IPS DF 6.9 (cell line): Measurements from ENCODE around the gene PRIMA1.

Experiments
- DNase-seq: peaks from one replicate; pipeline ENCODE4 v3.0.0-alpha.2; 2013; ENCODE audit warnings: low read depth, low spot score
- H3K27ac ChIP-seq: one replicate; pipeline ENCODE4 v1.5.1; 2013; ENCODE audit warnings: low read length, control low read depth
- H3K27me3 ChIP-seq: 2 replicates; pipeline ENCODE4 v1.6.1; 2013; ENCODE audit warnings: mild to moderate bottlenecking, low read length; ENCODE audit not compliant: control insufficient read depth, insufficient read depth
- H3K36me3 ChIP-seq: 2 replicates; pipeline ENCODE4 v1.6.1; 2013; ENCODE audit warnings: low read length; ENCODE audit not compliant: control insufficient read depth, insufficient read depth
- H3K4me1 ChIP-seq: 2 replicates; pipeline ENCODE4 v1.6.1; 2013; ENCODE audit warnings: low read length; ENCODE audit not compliant: control insufficient read depth, insufficient read depth
- H3K4me3 ChIP-seq: 2 replicates; pipeline ENCODE4 v1.5.1; 2013; ENCODE audit warnings: mild to moderate bottlenecking, low read length
- H3K9me3 ChIP-seq: 2 replicates; pipeline ENCODE4 v1.6.1; 2013; ENCODE audit warnings: low read length, inconsistent platforms; ENCODE audit not compliant: control insufficient read depth, insufficient read depth
- WGBS: extraction: QIAGEN DNeasy Blood & Tissue Kit; methylation state at CpG from one replicate; pipeline ENCODE4 v1.1.7; 2013; ENCODE audit warnings: mixed read lengths, missing lambda C conversion rate; ENCODE audit not compliant: insufficient read length, insufficient coverage; 5-methylcytosine and 5-hydroxymethylcytosine counted together

The PRIMA1 gene, protein sequence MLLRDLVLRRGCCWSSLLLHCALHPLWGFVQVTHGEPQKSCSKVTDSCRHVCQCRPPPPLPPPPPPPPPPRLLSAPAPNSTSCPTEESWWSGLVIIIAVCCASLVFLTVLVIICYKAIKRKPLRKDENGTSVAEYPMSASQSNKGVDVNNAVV

DNA sequence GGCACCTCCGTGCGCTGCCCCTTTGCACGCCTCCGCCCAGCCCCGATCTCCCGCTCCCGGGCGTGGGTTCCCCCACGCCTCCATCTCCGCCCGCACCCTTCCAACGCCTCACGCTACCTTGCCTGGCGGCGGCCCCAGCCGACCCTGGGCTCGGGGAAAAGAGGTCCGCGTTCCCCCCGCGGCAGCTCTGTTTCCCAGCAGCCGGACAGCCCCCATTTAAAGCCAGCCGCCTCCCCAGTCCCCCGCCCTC, at the start of gene PRIMA1:
TSS of gene PRIMA1 (minus strand) at position 193 of the 250 bp plus-strand sequence. CDS start 767 bp downstream, outside the sequence.
- peak within 1 kb of the TSS; percentile 80 for H3K4me3 ChIP-seq
- H3K36me3 ChIP-seq = no peaks in the 10 kb centered on the region; the same call in 1 of the 2 replicates
- no CpG with 5 or more reads among the region's 24 CpGs for WGBS
- H3K9me3 ChIP-seq = no peaks in the 10 kb centered on the region
- H3K27me3 ChIP-seq = peaks cover 11% of the 10 kb centered on the region; the same call in 1 of the 2 replicates
- H3K4me1 ChIP-seq = peaks cover 7% of the 10 kb centered on the region; the same call in 1 of the 2 replicates
- no peak within 1 kb of the TSS for H3K27ac ChIP-seq
- DNase-seq = no peak

DNA sequence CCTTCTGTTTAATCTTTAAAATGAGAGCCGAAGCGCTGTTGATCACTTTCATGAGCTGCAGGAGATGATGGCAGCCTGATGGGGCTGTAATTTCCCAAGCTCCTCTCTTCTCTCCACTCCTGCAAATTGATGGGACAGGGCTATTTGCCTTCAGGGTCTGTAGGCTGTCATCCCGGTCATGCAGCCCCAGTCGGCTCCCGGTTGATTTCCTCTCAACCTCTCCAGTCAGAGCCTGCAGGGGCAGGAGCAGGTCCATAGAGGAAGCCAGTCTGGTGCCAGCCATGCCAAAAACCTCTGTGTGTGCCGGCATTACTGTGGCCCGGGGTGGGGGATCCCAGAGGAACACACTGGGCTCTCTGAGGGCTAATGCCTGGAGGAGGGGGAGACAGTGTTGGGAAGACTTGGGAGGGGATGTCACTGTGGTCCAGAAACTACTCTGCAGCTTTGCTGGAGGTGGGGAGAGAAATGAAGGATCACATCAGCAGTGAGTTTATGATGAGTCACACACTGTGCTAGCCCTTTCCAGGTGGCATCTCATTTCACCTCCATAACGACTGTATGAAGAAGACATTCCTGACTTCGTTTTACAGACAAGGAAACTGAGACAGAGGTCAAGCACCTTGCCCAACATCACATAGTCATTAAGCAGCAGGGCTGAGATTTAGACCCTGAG, 46.5 kb upstream of the PRIMA1 start:
- H3K27me3 ChIP-seq = no peaks in the 10 kb centered on the region
- no peaks in the 10 kb centered on the region; the same call in 1 of the 2 replicates for H3K4me1 ChIP-seq
- H3K9me3 ChIP-seq = no peaks in the 10 kb centered on the region
- DNase-seq = no peak
- no peak overlapping the region for H3K4me3 ChIP-seq
- WGBS = no CpG with 5 or more reads among the region's 9 CpGs
- H3K27ac ChIP-seq = no peak overlapping the region
- H3K36me3 ChIP-seq = no peaks in the 10 kb centered on the region

DNA sequence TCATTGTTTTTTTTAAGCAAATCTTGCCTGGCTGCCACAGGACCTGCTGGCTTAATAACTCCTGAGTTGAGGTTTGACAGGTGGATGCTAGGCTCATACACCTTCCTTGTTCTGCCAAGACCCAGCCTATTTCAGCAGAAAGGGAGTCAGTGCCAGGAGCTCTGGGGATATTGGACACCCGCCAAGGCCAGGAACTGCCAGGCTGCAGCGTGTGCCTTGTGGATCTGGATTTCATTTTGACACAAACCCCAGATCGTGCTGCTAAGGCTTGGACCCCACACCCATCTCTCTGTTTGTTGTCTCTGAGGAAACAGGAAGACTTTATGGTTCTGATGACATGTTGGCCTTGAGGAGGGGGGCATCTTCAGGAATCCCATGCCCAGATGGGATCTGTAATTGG, 44.4 kb upstream of the PRIMA1 start:
- Histone ChIP-seq H3K4me1 (no peaks in the 10 kb centered on the region; the same call in 1 of the 2 replicates), H3K9me3 (no peaks in the 10 kb centered on the region), H3K4me3 (no peak overlapping the region), H3K27ac (no peak overlapping the region), H3K27me3 (no peaks in the 10 kb centered on the region), H3K36me3 (no peaks in the 10 kb centered on the region)
- no CpG with 5 or more reads among the region's 3 CpGs for WGBS
- DNase-seq = no peak

DNA sequence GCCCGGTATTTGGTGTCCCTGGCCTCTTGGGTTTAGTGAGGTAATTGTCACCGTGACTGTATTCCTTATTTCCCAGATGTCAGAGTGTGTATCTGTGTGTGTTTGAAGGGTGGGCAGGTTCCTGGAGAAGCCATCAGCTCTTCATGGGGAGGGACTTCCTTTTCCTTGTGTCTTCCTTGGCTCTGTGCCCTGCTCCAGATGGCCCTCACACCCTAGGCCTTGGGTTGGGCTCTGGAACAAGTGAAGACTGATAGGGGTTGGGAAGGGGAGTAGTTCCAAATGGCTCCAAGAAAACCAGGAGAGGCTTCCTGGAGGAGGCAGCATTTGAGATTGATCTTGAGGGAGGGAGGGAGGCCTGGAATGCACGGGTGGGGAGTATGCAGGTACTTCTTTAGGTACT, 43.8 kb upstream of the PRIMA1 start:
- Histone ChIP-seq H3K27ac (no peak overlapping the region), H3K36me3 (no peaks in the 10 kb centered on the region), H3K4me3 (no peak overlapping the region), H3K9me3 (no peaks in the 10 kb centered on the region), H3K27me3 (no peaks in the 10 kb centered on the region), H3K4me1 (no peaks in the 10 kb centered on the region)
- DNase-seq = no peak
- WGBS = no CpG with 5 or more reads among the region's 3 CpGs

DNA sequence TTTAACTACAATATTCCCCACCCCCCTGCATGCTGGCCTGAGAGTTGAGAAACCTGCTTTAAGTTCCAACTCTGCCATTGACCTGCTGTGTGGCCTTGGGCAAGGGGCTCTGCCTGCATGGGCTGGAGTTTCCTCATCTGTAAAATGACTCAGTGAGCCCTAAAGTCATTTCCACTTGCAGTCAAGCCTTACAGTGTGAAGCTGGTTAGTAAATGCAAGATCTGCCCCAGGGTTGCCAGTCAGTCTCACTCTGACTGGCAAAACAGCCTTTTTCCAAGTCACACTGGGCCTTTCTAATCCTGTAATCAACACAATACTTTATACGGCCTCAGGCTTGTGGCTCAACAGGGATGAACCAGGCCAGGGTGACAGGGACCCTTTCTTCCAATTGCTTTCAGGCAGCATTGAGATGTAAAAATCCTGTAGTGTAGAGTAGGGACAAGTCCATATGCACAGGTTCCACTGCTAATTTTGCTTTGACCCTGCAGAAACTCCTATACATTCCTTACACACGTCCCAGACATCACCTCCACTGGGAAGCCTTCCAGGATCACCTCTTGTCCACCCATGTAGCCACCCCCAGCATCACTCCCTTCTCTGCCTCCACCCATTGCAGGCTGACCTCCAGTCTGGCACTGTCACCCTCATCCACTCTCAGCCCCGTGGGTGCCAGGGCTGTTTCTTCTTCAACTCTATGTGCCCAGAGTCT, 42.6 kb upstream of the PRIMA1 start:
- no peaks in the 10 kb centered on the region for H3K4me1 ChIP-seq
- H3K4me3 ChIP-seq = no peak overlapping the region
- H3K36me3 ChIP-seq = no peaks in the 10 kb centered on the region
- no peaks in the 10 kb centered on the region for H3K9me3 ChIP-seq
- H3K27ac ChIP-seq = no peak overlapping the region
- DNase-seq = no peak
- no peaks in the 10 kb centered on the region for H3K27me3 ChIP-seq
- WGBS = no CpG with 5 or more reads among the region's 3 CpGs

DNA sequence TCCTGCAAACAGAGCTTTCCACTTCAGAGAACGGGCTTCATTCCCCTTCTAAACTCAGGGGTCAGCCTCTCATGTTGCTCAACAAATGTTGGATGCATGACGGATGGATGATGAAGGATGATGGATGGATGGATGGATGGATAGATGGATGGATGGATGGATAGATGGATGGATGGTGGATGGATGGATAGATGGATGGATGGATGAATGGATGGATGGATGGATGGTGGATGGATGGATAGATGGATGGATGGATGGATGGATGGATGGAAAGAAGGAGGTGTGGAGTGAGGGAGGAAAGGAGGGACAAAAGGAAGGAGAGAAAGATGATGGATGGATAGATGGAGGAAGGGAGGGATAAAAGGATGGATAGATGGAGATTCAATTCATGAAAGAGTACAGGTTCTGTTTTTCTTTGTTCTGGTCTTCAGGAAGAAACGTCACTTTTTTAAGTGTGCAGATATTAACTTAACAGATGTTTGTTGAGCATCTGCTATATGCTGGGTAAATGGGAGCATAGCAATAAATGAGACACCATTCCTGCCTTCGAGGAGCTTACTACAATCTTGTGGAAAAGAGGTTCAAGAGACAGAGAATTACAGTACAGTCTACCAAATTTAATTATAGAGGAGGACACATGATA, 41.7 kb upstream of the PRIMA1 start:
- WGBS = 100% methylated on average over 1 of the region's 4 CpGs
- Histone ChIP-seq H3K9me3 (no peaks in the 10 kb centered on the region), H3K4me1 (no peaks in the 10 kb centered on the region), H3K27ac (no peak overlapping the region), H3K4me3 (no peak overlapping the region), H3K27me3 (no peaks in the 10 kb centered on the region), H3K36me3 (no peaks in the 10 kb centered on the region)
- DNase-seq = no peak

DNA sequence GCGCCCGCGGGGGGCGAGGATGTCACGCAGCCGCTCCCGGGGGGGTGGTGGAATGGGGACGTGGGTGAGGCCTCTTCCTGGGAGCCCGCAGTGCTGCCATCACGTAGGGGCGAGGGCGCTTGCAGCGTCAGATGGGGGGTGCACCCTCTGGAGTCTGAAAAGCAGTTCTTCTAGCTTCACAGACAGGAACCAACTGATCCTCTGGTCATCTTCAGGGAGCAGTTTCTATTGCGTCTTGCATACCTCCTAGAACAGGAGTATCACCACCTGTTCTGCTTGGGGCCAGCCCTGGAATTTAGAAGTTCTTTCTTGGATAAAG, 36.9 kb upstream of the PRIMA1 start:
- Histone ChIP-seq H3K36me3 (no peaks in the 10 kb centered on the region), H3K27ac (no peak overlapping the region), H3K4me3 (no peak overlapping the region), H3K27me3 (no peaks in the 10 kb centered on the region), H3K4me1 (0 out of 2 replicates have a peak, but pooled peaks cover 2% of the 10 kb centered on the region), H3K9me3 (no peaks in the 10 kb centered on the region)
- WGBS = no CpG with 5 or more reads among the region's 14 CpGs
- no peak for DNase-seq

DNA sequence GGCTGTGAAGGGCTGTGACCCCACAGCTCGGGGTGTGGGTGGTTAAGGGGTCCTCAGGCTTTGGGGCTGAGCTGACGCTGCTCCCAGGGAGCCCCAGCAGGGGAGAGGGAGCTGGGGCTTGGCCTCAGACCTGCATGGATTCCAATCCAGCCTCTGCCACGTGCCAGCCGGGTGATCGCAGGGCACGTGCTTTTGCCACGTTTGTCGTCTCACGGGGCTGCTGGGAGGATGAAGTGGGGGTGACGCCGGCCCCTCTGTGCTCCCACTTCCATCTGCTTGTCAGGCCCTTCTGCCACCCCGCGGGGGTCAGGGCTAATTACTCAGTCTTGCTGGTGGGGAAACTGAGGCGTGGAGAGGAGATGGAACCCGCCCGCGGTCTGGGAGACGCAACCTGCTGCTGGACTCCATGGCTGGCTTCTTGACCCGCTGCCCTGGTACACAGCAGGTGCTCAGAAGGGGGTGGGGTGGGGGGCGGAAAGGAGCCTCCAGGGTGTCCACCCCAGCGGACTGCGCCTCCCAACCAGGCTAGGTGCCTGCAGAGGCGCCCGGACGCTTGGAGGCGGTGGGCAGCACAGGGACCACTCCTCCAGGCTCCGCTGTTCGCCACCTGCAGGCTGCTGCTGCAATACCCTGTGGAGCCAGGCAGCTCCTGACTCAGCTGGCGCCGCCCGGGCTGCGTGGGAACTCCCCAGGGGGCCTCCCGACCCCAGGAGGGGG, 36.4 kb upstream of the PRIMA1 start:
- DNase-seq = no peak
- Histone ChIP-seq H3K27ac (no peak overlapping the region), H3K4me1 (0 out of 2 replicates have a peak, but pooled peaks cover 2% of the 10 kb centered on the region), H3K4me3 (no peak overlapping the region), H3K9me3 (no peaks in the 10 kb centered on the region), H3K36me3 (no peaks in the 10 kb centered on the region), H3K27me3 (no peaks in the 10 kb centered on the region)
- WGBS = no CpG with 5 or more reads among the region's 33 CpGs

DNA sequence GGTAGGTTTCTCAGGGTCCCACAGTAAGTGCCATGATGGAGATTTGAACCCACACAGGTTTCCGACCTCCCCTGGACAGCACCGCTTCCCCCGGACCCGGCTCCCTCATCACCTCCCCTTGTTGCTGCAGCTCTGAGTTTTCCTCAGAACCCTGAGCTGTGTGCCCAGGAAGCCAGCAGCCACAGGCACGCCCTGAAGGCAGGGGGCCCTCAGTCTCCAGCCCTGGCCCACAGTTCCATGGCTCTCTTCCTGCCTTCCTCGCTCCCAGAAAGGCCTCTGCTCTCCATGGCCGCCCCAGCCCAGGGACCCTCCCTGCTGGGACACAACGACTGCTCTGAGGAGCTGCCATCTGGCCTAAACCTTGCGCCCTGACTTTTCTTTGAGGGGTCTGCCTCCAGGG, 35.8 kb upstream of the PRIMA1 start:
- Histone ChIP-seq H3K4me1 (0 out of 2 replicates have a peak, but pooled peaks cover 2% of the 10 kb centered on the region), H3K27me3 (no peaks in the 10 kb centered on the region), H3K27ac (no peak overlapping the region), H3K36me3 (no peaks in the 10 kb centered on the region), H3K4me3 (no peak overlapping the region), H3K9me3 (no peaks in the 10 kb centered on the region)
- no CpG with 5 or more reads among the region's 9 CpGs for WGBS
- no peak for DNase-seq

DNA sequence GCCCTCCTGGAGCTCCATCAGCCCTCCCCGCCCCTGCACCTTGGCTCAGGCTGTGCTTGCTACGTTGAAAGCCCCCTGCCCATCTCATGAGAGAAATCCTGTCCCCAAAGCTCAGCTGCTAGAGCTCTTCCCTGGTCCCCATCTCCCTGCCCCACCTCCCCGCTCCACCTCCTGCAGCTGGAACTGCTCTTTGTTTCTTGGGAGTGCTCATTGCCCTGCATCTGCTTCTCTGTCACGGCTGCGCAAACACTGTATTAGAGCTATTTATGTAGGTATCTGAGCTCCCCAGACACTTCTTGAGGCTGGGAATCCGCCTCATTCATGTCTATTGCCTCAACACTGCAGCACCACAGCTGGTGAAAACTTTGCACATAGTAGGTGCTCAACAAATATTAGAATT, 32.8 kb upstream of the PRIMA1 start:
- no peak for DNase-seq
- no peaks in the 10 kb centered on the region for H3K27me3 ChIP-seq
- WGBS = no CpG with 5 or more reads among the region's 6 CpGs
- H3K4me1 ChIP-seq = 0 out of 2 replicates have a peak, but pooled peaks cover 2% of the 10 kb centered on the region
- no peak overlapping the region for H3K4me3 ChIP-seq
- H3K36me3 ChIP-seq = no peaks in the 10 kb centered on the region
- no peak overlapping the region for H3K27ac ChIP-seq
- no peaks in the 10 kb centered on the region for H3K9me3 ChIP-seq
